GM19452 (cell line): ENCODE measurements around the gene ROMO1.
"Not testable (repeated sequence)": the region's sequence is repeated elsewhere in the genome, so short reads cannot be mapped to it uniquely, and the experiment has no call there.

Experiments used
- ATAC-seq: cut with Tn5 transposase; IDR thresholded peaks from one replicate; pipeline ENCODE4 v1.9.1; 2021; ENCODE audit not compliant: unreplicated experiment

The ROMO1 gene

GRCh38 chr20:35710039-35710438 lies 10.8 kb downstream of the ROMO1 start:
- no peak for ATAC-seq

GRCh38 chr20:35710884-35711587 lies 11.8 kb downstream of the ROMO1 start:
- no peak for ATAC-seq

- ATAC-seq, result no peak
Observed at GRCh38 chr20:35711588-35712209, 12.5 kb downstream of the ROMO1 start.

- ATAC-seq, result not testable (repeated sequence)
Observed at GRCh38 chr20:35713120-35713519, 13.9 kb downstream of the ROMO1 start.

GRCh38 chr20:35714127-35714526 lies 14.9 kb downstream of the ROMO1 start:
- no peak for ATAC-seq

GRCh38 chr20:35715652-35716051 lies 16.4 kb downstream of the ROMO1 start:
- ATAC-seq, result no peak

- ATAC-seq, result no peak
Observed at GRCh38 chr20:35716330-35716729, 17.1 kb downstream of the ROMO1 start.

GRCh38 chr20:35718321-35718720 lies 19.1 kb downstream of the ROMO1 start:
- ATAC-seq, result not testable (repeated sequence)

- ATAC-seq, result no peak
Observed at GRCh38 chr20:35718972-35719635, 19.9 kb downstream of the ROMO1 start.

- no peak for ATAC-seq
Observed at GRCh38 chr20:35719717-35720116, 20.5 kb downstream of the ROMO1 start.

- no peak for ATAC-seq
Observed at GRCh38 chr20:35720165-35721123, 21.2 kb downstream of the ROMO1 start.

- ATAC-seq, result no peak
Observed at GRCh38 chr20:35721219-35721618, 22.0 kb downstream of the ROMO1 start.

GRCh38 chr20:35721621-35722020 lies 22.4 kb downstream of the ROMO1 start:
- ATAC-seq, result no peak

GRCh38 chr20:35723275-35723639 lies 24.1 kb downstream of the ROMO1 start:
- ATAC-seq, result not testable (repeated sequence)

- not testable (repeated sequence) for ATAC-seq
Observed at GRCh38 chr20:35723652-35724320, 24.6 kb downstream of the ROMO1 start.

GRCh38 chr20:35724321-35725230 lies 25.4 kb downstream of the ROMO1 start:
- ATAC-seq, result no peak

GRCh38 chr20:35726842-35727711 lies 27.9 kb downstream of the ROMO1 start:
- ATAC-seq, result no peak

GRCh38 chr20:35729283-35729807 lies 30.1 kb downstream of the ROMO1 start:
- no peak for ATAC-seq
